ENCODE measurements around the gene METTL21C.

METTL21C gene

GRCh38 chr13:102697929-102698648 is 3.2 kb upstream of the METTL21C start:
- in situ Hi-C loops (cut with MboI; ENCODE audit: low sequenced_read_pairs), result no loop called here

GRCh38 chr13:102697264-102697663 is 2.4 kb upstream of the METTL21C start:
- in situ Hi-C loops (cut with MboI; ENCODE audit: low sequenced_read_pairs), result no loop called here

GRCh38 chr13:102696465-102696864 is 1.6 kb upstream of the METTL21C start:
- in situ Hi-C loops (cut with MboI; ENCODE audit: low sequenced_read_pairs), result no loop called here

- in situ Hi-C loops (cut with MboI; ENCODE audit: low sequenced_read_pairs), result no loop called here
Measured at GRCh38 chr13:102693776-102694175, 1.1 kb downstream of the METTL21C start.

GRCh38 chr13:102693250-102693649 is 1.6 kb downstream of the METTL21C start:
- in situ Hi-C loops (cut with MboI; ENCODE audit: low sequenced_read_pairs), result no loop called here

DNA sequence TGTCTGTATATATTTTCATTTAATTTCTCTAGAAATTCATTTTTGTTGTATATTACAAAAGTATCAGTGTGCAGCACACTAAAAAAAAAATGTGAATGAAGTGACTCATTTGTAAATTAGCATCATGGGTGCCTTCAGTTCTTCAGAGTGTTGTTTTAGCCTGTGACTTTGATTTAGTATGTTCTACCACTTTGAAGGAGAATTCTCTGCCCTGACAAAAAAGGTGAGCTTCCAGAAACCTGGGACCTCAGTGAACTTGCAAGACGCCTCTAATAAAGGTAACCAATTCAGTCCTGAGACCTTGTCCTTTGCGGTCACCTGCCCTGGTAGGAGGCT is 2.4 kb downstream of the METTL21C start:
- in situ Hi-C loops (cut with MboI; ENCODE audit: low sequenced_read_pairs), result no loop called here

GRCh38 chr13:102690883-102691282 is 4.0 kb downstream of the METTL21C start:
- in situ Hi-C loops (cut with MboI; ENCODE audit: low sequenced_read_pairs), result no loop called here

- in situ Hi-C loops (cut with MboI; ENCODE audit: low sequenced_read_pairs), result no loop called here
Measured at GRCh38 chr13:102688306-102688973, 6.4 kb downstream of the METTL21C start.

- in situ Hi-C loops (cut with MboI; ENCODE audit: low sequenced_read_pairs), result no loop called here
Measured at GRCh38 chr13:102687520-102687919, 7.3 kb downstream of the METTL21C start.

GRCh38 chr13:102686024-102686423 is 8.8 kb downstream of the METTL21C start:
- in situ Hi-C loops (cut with MboI; ENCODE audit: low sequenced_read_pairs), result no loop called here

- in situ Hi-C loops (cut with MboI; ENCODE audit: low sequenced_read_pairs), result no loop called here
Measured at GRCh38 chr13:102683637-102684036, 11.2 kb downstream of the METTL21C start.

DNA sequence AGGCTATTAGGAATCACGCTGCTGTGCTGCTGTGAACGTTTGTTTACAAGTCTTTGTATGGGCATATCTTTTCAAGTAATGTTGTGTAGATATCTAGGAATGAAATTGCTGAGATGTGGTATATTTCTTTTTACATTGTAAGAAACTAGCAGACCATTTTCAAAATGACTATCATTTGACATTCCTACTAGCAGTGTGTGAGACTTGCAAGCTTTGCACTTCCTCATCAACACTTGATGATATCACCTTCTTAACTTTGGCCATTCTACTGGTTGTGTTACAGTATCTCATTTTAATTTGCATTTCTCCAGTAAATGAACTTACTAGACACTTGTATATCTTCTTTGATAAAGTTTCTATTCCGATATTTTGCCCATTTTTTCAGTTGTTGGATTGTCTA is 12.1 kb downstream of the METTL21C start:
- in situ Hi-C loops (cut with MboI; ENCODE audit: low sequenced_read_pairs), result no loop called here

- in situ Hi-C loops (cut with MboI; ENCODE audit: low sequenced_read_pairs), result no loop called here
Measured at GRCh38 chr13:102682211-102682610, 12.6 kb downstream of the METTL21C start.

DNA sequence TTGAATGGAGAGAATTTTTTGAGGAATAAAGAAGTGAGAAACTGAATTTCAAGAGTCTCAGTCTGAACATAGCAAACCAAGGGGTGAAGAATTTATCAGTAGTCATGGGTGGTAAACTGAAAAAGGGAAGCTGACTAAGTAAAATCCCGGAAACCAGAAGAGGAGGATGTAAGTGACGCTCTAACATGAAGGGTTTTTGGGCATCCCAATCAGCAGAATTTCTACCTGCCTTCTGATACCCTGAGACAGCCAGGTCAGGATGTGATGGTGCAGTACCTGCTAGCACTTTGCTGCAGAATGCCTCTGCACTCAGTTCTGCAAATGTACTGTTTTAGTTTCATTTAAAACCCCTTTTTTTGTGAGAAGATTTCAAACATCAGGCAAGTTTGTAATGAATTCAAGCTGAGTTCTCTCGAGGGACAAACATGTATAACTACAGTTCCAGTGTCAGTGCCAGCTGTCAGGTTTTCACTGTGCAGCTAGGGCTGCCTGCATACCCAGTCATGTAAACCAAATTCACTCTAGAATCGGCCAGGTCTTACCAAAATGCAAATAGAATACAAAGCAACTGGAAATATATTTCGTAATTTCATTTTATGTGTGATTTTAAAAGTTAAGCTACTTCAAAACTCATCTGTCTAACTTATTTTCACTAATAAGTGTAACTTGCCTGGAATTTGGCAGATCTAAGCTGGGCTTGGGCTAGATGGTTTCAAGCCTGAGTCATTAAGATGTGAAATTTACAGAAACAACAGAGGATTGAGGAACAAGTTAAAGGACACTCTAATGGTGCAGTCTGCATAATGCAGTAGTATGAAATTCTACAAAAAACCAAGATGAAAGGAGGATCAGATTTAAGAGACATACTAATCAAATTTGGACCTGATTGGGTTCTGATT is 13.8 kb downstream of the METTL21C start:
- in situ Hi-C loops (cut with MboI; ENCODE audit: low sequenced_read_pairs), result no loop called here

- in situ Hi-C loops (cut with MboI; ENCODE audit: low sequenced_read_pairs), result no loop called here
Measured at GRCh38 chr13:102680133-102680717, 14.6 kb downstream of the METTL21C start.

DNA sequence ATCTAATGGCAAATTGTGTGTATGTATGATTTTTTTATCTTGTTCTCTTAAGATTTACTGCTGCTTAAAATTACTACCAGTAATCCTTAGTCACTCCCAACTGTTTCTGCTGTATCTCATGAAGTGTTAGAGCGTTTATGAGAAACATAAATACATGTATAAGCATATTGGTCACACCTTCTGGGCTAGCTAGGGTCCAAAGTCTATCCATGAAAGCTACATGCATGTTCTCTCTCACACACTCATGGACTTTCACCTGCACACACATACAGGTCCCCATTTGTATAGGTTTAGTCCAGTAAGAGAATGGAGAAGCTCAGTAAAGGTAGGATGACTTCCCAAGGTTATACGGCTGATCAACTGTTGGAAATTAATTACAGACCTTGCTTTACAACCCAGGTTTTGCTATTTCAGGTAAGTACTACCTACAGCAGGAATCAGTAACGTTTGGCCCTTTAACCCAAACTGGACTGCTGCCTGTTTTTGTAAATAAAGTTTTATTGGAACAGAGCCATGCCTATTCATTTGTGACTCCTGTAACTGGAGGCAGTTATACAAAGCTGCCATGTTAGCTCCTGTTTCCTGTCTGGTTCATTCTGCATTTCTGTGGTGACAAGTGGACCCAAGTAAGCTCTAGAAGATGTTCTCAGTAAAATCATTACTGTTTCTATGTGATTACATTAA is 15.3 kb downstream of the METTL21C start:
- in situ Hi-C loops (cut with MboI; ENCODE audit: low sequenced_read_pairs), result no loop called here

DNA sequence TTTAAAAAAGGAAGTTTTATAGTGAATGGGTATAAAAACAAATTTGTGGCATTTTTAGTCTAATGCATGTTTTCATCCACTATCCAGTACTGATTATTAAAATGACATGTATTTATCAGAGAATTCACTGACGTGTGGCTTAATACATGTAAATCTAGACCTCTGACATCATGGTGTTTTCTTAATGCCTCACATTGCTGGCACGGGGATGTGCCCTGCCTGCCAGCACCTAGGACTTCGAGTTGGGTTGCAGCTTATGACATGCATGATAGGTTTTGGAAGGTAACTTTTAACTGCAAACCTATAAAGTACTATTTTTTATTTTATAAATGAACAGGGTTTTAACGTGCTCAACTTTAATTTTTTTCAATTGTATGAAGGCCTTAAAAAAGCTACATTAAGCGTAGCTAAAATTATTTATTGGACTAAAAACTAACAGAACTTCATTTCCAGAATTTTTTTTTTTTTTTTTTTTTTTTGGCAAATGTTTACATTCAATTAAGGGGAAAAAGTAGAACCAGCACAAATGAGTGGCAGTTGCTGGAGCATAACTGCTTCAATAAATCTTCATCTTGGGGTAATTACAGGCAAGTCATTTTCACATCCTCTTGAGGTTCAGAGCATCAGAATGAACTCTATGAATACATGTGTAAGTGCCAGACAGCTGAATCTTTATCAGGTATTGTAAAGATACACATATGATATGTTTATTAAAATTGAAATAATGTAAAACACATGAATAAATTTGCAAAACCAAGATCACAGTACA is 16.3 kb downstream of the METTL21C start:
- in situ Hi-C loops (cut with MboI; ENCODE audit: low sequenced_read_pairs), result no loop called here

DNA sequence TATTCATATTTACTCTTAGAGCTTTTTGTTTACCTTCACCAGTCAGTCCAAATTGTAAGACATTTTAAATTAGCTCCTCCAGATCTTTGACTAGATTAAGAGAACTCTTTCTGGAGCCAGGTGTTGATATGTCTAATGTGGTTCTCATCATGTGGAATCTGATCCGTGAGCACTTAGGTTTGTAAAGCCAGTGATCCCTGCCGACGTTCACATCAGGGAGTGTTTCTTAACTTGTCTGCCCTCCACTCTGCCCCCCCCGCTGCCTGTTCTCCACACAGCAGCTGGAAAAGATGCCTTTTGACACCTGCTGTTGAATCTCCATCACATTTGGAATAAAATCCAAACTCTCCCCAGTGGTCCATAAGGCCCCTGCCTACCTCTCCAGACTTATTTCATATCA is 17.7 kb downstream of the METTL21C start:
- in situ Hi-C loops (cut with MboI; ENCODE audit: low sequenced_read_pairs), result no loop called here

DNA sequence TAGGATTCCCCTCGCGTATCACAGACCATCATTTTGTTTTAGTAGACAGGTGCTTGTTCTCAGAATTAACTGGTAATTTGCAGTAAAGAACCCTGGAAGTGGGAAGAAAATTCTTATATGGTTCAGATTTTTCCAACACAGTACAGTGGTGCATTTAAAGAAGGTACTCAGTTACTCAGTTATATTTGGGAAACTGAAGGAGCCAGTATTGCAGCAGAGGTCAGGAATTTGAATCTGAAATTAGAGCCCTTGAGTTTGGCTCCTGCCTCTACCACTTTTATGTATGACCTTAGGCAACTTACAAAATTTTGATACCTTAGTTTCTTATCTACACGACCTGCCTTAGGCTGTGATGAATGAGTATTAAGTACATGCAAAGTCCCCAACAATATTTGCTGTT is 19.7 kb downstream of the METTL21C start:
- in situ Hi-C loops (cut with MboI; ENCODE audit: low sequenced_read_pairs), result no loop called here

GRCh38 chr13:102670130-102670529 is 24.7 kb downstream of the METTL21C start:
- in situ Hi-C loops (cut with MboI; ENCODE audit: low sequenced_read_pairs), result no loop called here

All from HL-60/S4 (cell line).